ENCODE results near the gene KCNK15.

Gene KCNK15

GRCh38 chr20:44788706-44789456 lies 43.2 kb downstream of the KCNK15 start:
- DNase-seq (ENCODE audit: low spot score): no peak

- DNase-seq (ENCODE audit: low spot score): no peak
Measured at GRCh38 chr20:44790638-44791393, 45.2 kb downstream of the KCNK15 start.

GRCh38 chr20:44792796-44793195 lies 47.1 kb downstream of the KCNK15 start:
- no peak for DNase-seq (ENCODE audit: low spot score)

GRCh38 chr20:44795836-44796235 lies 50.2 kb downstream of the KCNK15 start:
- no peak for DNase-seq (ENCODE audit: low spot score)

- DNase-seq (ENCODE audit: low spot score): no peak
Measured at GRCh38 chr20:44796311-44796710, 50.6 kb downstream of the KCNK15 start.

GRCh38 chr20:44796758-44797457 lies 51.2 kb downstream of the KCNK15 start:
- DNase-seq (ENCODE audit: low spot score): no peak

- DNase-seq (ENCODE audit: low spot score): no peak
Measured at GRCh38 chr20:44799691-44800090, 54.0 kb downstream of the KCNK15 start.

GRCh38 chr20:44800391-44801046 lies 54.9 kb downstream of the KCNK15 start:
- no peak for DNase-seq (ENCODE audit: low spot score)
